ENCODE data around the gene ZNF354B.
"Not testable (repeated sequence)": the region's sequence is repeated elsewhere in the genome, so short reads cannot be mapped to it uniquely, and the experiment has no call there.

The ZNF354B gene

GRCh38 chr5:178859625-178860521 lies at the start of gene ZNF354B:
Gene ZNF354B (plus strand): TSS chr5:178859953. CDS start chr5:178861048, 1,095 bp downstream.
- peak; percentile 93 for DNase-seq

GRCh38 chr5:178817506-178817905 lies 42.2 kb upstream of the ZNF354B start:
- DNase-seq = no peak

- no peak for DNase-seq
Observed at GRCh38 chr5:178818094-178818493, 41.7 kb upstream of the ZNF354B start.

- no peak for DNase-seq
Observed at GRCh38 chr5:178820001-178820400, 39.8 kb upstream of the ZNF354B start.

GRCh38 chr5:178825444-178825843 lies 34.3 kb upstream of the ZNF354B start:
- DNase-seq = no peak

- no peak for DNase-seq
Observed at GRCh38 chr5:178826216-178826615, 33.5 kb upstream of the ZNF354B start.

GRCh38 chr5:178827636-178828035 lies 32.1 kb upstream of the ZNF354B start:
- DNase-seq = no peak

GRCh38 chr5:178831049-178831448 lies 28.7 kb upstream of the ZNF354B start:
- DNase-seq = no peak

- DNase-seq = no peak
Observed at GRCh38 chr5:178832618-178833201, 27.0 kb upstream of the ZNF354B start.

GRCh38 chr5:178836628-178837027 lies 23.1 kb upstream of the ZNF354B start:
- DNase-seq = no peak

GRCh38 chr5:178838695-178839318 lies 20.9 kb upstream of the ZNF354B start:
- not testable (repeated sequence) for DNase-seq

GRCh38 chr5:178839319-178839704 lies 20.4 kb upstream of the ZNF354B start:
- DNase-seq = peak; percentile 49

GRCh38 chr5:178840399-178840798 lies 19.4 kb upstream of the ZNF354B start:
- DNase-seq = not testable (repeated sequence)

GRCh38 chr5:178849316-178849715 lies 10.4 kb upstream of the ZNF354B start:
- no peak for DNase-seq

GRCh38 chr5:178851951-178852350 lies 7.8 kb upstream of the ZNF354B start:
- no peak for DNase-seq

- DNase-seq = no peak
Observed at GRCh38 chr5:178854284-178854683, 5.5 kb upstream of the ZNF354B start.

GRCh38 chr5:178860615-178861014 lies 862 bp downstream of the ZNF354B start:
- DNase-seq = not testable (repeated sequence)

GRCh38 chr5:178861627-178862026 lies 1.9 kb downstream of the ZNF354B start:
- DNase-seq = no peak

GRCh38 chr5:178866946-178867345 lies 7.2 kb downstream of the ZNF354B start:
- DNase-seq = no peak

- no peak for DNase-seq
Observed at GRCh38 chr5:178869577-178869976, 9.8 kb downstream of the ZNF354B start.

- DNase-seq = no peak
Observed at GRCh38 chr5:178870411-178870810, 10.7 kb downstream of the ZNF354B start.

- no peak for DNase-seq
Observed at GRCh38 chr5:178872302-178872701, 12.5 kb downstream of the ZNF354B start.

GRCh38 chr5:178883115-178883694 lies 23.5 kb downstream of the ZNF354B start:
- DNase-seq = not testable (repeated sequence)

Measured in left hindlimb (tissue), 1 donor.